ENCODE results near the gene PDE4B.

DNA sequence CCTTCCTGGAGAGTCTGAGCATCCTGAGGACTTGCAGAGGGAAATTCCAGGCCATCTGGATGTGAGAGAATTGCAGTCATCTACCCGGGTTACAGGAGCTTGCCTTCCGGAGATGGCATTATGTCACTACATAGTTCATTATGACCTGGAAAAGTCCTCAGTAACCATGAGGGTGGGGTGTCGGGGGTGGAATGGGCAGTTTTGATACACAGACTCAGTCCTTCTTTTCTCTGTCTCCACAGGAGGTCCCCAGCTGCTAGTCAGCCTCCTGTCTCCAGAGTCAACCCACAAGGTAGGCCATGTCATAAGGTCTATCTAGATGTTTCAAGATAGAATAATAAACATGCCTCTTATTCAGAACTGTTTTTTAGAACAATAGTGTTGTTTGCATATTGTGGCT is 473.1 kb downstream of the PDE4B start:
- TF ChIP-seq, protein P1, sequence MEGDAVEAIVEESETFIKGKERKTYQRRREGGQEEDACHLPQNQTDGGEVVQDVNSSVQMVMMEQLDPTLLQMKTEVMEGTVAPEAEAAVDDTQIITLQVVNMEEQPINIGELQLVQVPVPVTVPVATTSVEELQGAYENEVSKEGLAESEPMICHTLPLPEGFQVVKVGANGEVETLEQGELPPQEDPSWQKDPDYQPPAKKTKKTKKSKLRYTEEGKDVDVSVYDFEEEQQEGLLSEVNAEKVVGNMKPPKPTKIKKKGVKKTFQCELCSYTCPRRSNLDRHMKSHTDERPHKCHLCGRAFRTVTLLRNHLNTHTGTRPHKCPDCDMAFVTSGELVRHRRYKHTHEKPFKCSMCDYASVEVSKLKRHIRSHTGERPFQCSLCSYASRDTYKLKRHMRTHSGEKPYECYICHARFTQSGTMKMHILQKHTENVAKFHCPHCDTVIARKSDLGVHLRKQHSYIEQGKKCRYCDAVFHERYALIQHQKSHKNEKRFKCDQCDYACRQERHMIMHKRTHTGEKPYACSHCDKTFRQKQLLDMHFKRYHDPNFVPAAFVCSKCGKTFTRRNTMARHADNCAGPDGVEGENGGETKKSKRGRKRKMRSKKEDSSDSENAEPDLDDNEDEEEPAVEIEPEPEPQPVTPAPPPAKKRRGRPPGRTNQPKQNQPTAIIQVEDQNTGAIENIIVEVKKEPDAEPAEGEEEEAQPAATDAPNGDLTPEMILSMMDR (IDR thresholded peaks at IDR 0.05), result no peak
- no peak for TF ChIP-seq EZH2phosphoT487 (IDR thresholded peaks at IDR 0.05)
